GM19455 (cell line): ENCODE results near the gene NFIX.

Source experiments
- ATAC-seq: cut with Tn5 transposase; IDR thresholded peaks from one replicate; pipeline ENCODE4 v1.9.1; 2021; ENCODE audit not compliant: unreplicated experiment

The NFIX gene

DNA sequence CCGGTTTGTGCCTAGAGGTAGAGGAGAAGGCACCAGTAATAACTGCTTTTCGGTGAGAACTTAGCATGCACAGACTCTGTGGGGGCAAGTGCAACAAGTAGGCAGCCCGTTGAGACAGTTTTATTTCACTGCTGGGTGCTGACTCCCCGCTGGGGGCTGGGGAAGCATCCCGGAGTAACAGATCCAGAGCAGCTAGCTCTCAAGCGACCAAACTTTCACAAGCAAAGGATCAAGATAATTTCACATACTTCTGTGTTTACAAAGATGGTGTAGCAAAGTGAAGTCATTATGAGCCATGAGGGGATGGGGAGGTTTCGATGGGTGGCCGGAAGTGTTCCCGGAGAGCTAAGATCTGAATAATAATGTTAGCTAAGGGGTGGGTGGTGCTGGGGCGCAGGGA, 125.5 kb downstream of the NFIX start:
- ATAC-seq = no peak

DNA sequence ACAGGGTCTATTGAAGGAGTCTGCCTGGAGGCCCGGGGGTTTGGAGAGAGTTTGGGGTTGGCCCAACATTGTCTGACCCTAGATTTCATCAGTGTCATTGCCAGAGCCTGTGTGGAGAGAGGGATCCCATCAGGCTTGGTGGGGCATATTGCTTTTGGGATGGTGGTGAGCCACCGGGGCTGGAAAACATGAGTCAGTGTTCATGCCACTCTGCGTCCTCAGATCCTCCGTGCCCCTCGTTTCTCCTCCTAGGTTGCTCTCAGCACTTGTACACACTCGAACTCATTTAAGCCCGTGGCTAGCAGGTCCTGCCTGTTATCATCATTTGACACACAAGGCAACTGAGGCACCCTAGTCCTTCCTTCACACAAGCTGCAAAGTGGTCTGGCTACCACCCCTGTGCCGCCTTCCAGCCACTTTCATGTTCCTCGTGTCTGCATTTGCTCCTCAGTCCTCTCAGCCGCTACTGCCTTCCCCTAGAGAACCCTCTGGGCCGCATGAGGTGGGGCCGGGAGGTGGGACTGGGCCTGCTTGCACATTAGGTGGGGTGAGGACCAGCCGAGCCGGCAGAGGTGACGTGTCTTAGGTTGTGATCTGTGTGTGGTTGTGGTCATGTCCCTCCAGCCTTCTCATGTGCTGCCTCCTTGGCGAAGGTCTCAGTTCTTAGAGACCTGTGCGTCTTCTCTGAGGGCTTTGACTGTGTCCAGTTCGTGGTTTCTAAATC, 126.4 kb downstream of the NFIX start:
- ATAC-seq = no peak

DNA sequence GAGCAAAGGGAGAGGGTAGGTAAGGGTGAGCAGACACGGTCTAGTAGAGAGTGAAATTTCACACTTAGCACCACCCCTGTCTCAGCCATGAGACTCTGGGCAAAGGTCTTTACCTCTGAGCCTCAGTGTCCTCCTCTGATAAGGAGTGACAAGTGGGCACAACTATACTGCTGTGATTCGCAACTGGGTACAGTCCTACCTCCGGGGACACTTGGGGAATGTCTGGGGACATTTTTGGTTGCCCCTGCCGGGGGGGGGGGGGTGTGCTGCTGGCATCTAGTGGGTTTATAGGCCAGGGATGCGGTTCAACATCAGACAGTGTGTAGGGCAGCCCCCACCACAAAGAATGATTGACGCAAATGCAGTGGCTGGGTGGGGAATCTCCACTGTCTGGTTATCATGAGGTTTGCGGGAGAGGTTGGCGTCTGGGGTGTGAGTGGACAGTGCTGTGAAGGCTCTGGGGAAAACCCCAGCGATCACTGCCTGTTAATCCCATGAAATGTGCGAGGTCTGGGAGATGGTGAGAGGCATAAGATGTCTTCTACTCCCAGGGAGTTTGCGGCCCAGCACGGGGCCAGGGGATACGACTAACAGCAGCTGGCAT, 127.1 kb downstream of the NFIX start:
- no peak for ATAC-seq

DNA sequence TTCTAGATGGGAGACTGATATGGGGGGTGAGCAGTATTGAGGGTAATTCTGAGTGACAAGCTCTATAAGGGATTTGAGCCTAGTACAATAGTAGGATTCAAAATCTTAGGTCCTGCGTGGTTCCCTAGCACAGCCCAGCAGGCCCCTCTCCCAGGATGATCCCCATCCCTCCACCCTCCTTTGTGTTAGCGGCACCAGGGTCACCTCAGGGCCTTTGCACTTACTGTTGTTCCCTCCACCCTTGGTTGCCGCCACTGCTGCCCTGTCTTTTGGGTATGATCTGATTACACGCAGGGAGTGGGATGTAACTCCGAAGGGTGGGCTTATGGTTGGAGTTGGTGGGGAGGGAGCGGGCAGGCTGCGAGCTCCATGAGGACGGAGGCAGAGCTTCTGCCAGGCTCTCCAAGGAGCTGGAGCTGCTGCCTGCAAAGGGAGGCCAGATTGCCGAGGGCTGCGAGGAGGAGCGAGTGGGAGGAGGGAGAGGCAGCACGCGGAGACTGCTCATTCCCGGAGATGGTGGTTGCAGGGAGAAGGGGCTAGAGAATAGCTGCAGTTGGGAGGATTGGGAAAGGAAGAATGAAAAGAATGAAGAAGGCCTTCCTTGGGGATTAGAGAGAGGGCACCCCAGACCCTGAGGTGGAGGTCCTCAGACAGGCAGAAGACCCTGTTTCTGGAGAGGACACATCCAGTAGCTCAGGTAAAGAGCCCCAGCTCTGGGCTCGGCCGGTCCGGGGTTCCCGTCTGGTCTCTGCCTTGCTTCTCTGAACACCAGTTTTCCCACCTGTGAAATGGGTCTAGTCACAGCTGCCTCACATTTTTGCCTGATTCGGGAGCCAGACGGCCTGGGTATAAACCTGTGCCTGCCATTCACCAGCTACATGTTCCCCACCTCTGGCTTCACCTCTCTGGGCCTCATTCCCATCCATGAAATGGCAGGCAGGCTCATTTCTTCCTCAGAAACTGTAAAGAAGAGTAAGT, 128.0 kb downstream of the NFIX start:
- ATAC-seq = no peak

DNA sequence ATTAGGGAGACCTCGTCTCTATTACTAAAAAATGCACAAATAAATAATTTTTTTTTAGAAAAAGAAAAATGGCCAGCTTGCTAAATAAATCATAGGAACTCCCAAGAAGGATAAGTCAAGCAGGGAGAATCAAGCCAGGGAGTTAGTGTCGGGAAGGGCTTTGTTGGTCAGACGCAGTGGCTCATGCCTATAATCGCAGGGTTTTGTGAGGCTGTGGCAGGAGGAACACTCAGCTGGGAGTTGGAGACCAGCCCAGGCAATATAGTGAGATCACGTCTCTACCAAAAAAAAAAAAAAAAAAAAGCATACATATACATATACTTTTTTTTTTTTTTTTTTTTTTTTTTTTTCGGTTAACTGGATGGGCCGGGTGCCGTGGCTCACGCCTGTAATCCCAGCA, 131.8 kb downstream of the NFIX start:
- no peak for ATAC-seq

DNA sequence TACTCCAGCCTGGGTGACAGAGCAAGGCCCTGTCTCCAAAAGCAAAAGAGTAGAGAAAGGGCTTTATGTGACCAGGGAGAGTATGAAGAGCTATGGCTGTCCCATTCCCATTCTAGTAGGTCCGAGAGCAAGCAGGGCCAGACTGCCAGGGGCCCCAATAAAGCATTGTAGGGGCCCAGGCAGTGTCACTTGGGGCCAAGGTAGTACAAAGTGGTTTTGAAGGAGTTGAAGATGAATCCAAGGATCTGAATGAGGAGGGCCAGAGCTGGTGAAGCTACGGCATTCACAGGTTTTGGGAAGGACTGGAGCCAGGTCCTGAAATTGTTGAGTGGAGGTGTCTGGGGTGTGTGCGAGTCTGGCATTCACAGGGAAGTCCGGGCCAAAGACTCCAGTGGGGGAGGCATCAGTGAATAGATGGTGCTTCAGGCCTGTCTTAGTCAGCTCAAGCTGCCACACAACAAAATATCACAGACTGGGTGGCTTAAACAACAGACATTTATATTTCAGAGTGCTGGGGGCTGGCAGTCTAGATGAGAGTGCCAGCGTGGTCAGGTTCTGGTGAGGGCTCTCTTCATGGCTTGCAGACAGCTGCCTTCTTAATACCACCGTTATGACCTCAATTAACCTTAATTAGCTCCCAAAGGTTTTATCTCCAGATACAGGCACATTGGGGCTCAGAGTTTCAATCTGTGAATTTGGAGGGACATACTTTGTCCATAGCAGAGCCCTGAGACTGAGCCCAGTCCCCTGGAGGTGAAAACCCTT, 132.7 kb downstream of the NFIX start:
- ATAC-seq = no peak

DNA sequence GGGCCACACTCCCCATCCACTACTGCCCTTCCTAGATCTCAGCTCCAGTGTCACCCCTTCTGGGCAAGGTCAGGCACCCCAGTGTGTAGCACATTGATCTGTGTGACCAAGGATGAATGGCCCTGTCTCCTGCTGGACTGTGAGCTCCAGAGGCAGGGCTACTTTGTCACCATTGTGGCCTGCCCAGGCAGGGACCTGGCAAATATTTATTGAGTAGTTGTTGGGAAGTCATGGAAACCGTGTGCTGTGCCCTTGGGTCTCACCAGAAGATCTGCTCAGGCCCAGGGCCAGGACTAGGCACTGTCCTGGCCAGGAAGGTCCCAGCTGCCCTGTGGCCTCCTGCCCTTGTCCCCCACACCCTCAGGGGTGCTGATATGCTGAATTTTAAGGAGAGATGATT, 133.3 kb downstream of the NFIX start:
- no peak for ATAC-seq

DNA sequence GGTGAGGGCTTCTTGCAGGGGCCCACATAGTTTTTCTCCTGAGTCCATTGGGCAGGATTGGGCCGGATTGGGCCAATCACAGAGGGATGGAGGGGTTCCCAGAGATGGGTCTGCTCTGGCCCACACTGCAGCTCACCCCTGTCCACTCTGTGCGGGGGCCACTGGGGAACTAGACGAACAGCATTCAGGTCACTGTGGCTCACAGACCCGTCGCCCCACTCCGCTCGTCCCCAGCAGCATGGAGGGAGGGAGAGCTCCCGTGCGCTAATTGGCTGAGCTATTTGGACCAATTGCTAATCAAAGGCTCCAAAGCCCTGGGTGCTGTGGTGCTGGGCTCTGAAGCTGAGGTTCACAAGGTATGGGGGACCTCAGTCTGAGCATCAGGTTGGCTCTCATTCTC, 134.1 kb downstream of the NFIX start:
- ATAC-seq = no peak

DNA sequence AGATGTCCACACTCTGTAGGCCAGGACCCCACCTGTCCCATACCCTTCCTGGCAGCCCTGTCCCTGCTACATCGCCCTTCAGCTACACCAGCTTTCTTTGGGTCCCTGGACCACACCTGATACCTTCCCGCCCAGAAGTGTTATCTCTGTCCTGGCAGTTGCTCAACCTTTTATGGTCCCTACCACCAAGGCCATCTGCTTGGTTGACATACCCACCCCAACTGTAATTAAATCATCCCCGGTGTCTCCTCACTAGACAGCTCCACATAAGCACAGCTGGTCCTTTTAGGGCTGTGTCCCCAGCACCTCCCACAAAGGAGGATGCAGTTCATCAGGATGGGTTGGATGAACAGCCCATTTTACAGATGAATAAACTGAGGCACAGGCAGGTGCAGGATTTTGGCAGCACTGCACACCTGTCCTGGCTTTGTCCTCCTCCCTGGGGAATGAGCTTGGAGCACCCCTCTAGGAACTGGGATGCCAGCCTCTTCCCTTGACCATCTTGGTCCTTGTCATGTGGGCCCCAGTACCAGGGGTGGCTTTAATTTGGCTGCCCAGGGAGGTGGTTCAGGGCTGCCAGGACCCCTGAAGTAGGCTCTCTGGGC, 135.7 kb downstream of the NFIX start:
- ATAC-seq = no peak

DNA sequence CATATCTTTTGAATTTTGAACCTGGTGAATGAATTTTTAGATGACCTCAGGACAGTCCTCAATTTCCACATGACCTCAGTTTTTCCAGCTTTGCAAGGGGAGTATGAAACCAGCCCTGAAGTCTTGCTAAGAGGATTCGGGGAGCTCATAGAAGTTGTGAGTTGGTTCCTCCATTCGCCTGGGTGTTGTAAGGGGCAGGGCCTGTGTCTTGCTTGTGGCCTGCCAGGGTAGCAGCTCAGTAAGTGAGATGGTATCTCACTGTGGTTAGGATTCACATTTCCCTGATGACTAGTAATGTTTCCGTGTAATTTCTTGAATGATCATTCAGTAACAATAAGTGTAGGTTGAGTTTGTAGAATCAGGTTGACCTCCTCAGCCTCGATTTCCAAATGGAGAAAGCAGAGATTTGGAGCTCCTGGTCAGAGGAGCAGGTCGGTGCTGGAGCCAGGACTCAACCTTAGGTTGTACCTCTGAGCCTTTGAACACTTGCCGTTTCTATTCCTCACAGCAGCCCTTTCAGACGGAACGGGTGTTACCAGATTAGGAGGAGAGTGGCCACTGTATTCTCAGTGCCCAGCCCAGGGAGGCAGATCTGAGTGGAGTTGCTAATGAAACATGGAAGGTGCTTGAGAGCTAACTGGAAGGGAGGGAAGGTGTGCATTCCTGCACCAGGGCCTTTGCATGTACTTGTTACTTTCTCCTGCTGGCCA, 137.4 kb downstream of the NFIX start:
- ATAC-seq = no peak

DNA sequence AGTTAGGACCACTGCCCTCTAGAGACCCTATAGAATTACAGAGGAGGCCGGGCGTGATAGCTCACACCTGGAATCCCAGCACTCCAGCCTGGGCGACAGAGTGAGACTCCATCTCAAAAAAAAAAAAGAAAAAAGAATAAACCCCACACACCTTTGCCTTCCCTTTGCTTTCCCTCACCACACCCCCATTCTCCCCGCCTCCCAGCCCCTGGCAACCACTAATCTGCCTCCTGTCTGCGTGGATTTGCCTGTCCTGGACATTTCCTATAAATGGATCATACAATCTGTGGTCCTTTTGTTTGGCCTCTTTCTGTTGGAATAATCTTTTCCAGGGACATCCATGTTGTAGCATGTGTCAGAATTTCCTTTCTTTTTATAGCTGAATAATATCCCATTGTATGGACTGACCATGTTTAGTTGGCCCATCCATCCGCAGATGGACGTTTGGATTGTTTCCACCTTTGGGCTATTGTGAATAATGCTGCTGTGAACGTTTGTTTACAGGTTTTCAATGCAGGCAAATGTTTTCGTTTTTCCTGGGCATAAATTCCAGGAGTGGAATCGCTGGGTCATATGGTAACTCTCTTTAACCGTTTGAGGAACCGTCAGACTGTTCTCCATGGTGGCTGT, 138.1 kb downstream of the NFIX start:
- no peak for ATAC-seq

DNA sequence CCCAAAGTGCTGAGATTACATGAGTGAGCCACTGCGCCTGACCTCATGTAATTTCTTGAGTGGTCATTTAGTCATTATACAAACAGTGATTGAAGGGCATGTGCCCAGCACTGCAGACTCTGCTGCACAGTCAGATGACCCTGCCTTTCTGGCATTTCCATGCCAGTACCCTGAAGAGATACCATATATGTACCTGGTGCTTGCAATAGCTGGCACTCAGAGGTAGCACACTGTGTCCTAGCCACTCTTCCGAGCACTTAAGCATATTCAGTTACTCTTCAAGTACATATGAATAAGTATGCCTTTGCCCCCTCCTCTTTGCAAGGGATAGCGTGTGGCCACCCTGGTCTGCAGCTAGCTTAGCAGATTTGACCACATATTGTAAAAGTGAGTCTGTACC, 139.4 kb downstream of the NFIX start:
- no peak for ATAC-seq

DNA sequence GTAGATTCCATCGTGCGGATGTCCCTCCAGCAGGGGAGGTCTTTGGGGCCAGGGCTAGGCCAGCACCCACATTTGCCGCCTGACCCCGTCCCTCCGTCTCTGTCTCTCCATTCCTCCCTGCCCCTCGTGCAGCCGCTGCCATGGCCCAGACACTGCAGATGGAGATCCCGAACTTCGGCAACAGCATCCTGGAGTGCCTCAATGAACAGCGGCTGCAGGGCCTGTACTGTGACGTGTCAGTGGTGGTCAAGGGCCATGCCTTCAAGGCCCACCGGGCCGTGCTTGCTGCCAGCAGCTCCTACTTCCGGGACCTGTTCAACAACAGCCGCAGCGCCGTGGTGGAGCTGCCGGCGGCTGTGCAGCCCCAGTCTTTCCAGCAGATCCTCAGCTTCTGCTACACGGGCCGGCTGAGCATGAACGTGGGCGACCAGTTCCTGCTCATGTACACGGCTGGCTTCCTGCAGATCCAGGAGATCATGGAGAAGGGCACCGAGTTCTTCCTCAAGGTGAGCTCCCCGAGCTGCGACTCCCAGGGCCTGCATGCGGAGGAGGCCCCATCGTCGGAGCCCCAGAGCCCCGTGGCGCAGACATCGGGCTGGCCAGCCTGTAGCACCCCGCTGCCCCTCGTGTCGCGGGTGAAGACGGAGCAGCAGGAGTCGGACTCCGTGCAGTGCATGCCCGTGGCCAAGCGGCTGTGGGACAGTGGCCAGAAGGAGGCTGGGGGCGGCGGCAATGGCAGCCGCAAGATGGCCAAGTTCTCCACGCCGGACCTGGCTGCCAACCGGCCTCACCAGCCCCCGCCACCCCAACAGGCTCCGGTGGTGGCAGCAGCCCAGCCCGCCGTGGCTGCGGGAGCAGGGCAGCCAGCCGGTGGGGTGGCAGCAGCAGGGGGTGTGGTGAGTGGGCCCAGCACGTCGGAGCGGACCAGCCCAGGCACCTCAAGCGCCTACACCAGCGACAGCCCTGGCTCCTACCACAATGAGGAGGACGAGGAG, 140.1 kb downstream of the NFIX start:
- ATAC-seq = no peak

DNA sequence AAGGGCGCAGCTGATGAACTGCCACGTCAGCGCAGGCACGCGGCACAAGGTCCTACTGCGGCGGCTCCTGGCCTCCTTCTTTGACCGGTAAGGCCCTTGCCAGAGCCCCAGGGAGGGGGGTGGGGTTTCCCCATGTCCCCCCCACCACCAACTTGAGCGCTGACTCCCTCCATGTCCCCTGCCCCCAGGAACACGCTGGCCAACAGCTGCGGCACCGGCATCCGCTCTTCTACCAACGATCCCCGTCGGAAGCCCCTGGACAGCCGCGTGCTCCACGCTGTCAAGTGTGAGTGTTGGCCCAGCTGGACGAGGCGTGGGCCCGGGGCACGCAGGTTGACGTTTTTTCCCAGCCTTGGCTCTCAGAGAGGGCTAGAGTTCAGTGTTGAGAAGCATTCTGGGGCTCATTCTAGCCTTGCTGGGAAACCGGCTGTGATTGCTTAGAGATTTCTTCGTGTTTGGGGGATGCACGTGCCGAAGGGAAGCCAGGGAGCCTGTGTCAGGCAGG, 142.1 kb downstream of the NFIX start:
- ATAC-seq = no peak

DNA sequence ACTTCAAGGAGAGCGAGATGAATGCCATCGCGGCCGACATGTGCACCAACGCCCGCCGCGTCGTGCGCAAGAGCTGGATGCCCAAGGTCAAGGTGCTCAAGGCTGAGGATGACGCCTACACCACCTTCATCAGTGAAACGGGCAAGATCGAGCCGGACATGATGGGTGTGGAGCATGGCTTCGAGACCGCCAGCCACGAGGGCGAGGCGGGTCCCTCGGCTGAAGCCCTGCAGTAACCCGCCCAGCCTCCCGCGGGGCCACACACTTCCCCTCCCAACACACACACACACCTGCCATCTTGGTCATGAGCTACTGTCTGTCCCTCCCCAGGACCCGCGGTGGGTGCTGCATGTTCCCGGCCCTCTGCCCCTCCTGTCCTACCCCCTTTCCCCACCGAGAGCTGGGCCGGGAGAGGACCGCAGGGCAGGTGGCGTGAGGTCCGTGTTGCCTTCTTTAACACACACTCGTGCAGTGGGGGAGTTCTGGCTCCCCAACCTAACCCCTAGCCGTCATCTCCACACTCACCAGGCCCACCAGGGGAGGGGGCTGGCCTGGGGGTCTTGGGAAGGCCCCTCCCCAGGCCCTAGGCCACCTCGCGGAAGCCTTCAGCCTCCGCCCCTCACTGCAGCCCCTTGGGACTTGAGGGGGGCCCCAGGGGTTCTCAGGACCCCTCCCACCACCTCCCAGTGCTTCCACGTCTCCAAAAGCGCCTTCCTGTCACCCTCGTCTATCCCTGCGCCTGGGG, 143.1 kb downstream of the NFIX start:
- no peak for ATAC-seq

DNA sequence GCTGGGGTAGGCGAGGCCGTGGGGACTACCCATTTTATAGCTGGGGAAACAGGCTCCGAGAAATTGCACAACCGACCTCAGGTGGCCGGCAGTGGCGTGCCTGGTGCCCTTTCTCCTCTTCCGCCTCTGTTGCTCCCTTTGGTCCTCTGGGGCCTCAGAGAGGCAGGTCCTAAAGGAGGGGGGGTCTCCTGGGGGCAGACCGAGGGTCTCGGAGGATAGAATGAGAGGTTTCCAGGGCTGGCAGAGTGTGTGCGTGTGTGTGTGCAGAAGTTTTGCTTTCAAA, 143.6 kb downstream of the NFIX start:
- no peak for ATAC-seq

DNA sequence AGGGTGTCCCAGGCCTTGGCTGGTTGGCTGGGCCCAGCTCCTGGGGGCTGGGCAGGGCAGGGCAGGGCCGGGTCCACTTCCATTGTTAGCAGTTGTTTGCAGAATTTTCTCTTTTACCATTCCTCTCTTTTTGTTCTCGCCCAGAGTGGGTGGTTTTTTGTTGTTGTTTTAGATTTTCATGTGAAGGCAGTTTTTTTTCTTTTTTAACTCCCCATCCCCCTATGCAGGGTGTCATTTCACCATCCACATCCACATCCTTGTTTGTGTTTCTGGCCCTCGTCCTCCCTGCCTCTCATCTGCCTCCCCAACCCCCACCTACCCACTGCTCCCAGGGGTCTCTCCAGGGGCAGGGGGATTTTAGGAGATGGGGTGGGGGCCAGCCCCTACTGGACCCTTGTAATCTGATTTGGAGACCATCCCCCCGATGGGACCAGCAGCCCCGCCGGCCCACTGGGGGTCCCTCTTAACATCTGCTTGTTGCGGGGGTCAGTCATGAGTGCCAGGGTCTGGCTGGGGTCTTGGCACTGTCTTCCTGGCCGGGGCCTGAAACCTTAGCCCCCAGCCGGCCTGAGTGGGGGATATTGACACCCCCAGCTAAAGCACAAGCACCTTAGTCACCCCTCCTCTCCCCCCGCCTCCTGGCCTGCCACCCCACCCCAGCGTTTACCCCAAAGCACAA, 144.5 kb downstream of the NFIX start:
- no peak for ATAC-seq
